D721Med (cell line): ENCODE data around the gene ACY1.
A peak's percentile ranks its signal among the peaks of the same experiment; 100 is the strongest.

Source experiments
- DNase-seq: peaks from one replicate; pipeline ENCODE4 v3.0.0; 2011; ENCODE audit warnings: low spot score; ENCODE audit not compliant: insufficient read length
- FAIRE-seq: peaks from 2 replicates; lab custom pipeline; 2011; peaks lifted over from hg19 to GRCh38; lab: Jason Lieb, UNC
- CTCF ChIP-seq: IDR thresholded peaks from 2 replicates; pipeline ENCODE4 v1.5.1; 2012; ENCODE audit warnings: mild to moderate bottlenecking, control low read depth; ENCODE audit not compliant: insufficient read depth; ENCODE audit errors: missing control alignments

ACY1 gene

GRCh38 chr3:52010431-52010830, 27.1 kb downstream of the ACY1 start:
- FAIRE-seq (peak; percentile 91), DNase-seq (peak; percentile 93)
- no peak for TF ChIP-seq CTCF

GRCh38 chr3:52012699-52013098, 29.4 kb downstream of the ACY1 start:
- no peak for FAIRE-seq
- no peak for TF ChIP-seq CTCF
- DNase-seq = no peak

- FAIRE-seq (no peak), DNase-seq (no peak)
- no peak for TF ChIP-seq CTCF
Measured at GRCh38 chr3:52013802-52014598, 30.7 kb downstream of the ACY1 start.

- FAIRE-seq = no peak
- TF ChIP-seq CTCF = peak; percentile 37
- DNase-seq = no peak
Measured at GRCh38 chr3:52014613-52015012, 31.3 kb downstream of the ACY1 start.

GRCh38 chr3:52015438-52016228, 32.3 kb downstream of the ACY1 start:
- DNase-seq = no peak
- TF ChIP-seq CTCF = no peak
- FAIRE-seq = no peak

- TF ChIP-seq CTCF = no peak
- DNase-seq (no peak), FAIRE-seq (no peak)
Measured at GRCh38 chr3:52017586-52017985, 34.3 kb downstream of the ACY1 start.
